Measurements from ENCODE around the gene BCL2.
A peak's percentile ranks its signal among the peaks of the same experiment; 100 is the strongest.

BCL2 gene

DNA sequence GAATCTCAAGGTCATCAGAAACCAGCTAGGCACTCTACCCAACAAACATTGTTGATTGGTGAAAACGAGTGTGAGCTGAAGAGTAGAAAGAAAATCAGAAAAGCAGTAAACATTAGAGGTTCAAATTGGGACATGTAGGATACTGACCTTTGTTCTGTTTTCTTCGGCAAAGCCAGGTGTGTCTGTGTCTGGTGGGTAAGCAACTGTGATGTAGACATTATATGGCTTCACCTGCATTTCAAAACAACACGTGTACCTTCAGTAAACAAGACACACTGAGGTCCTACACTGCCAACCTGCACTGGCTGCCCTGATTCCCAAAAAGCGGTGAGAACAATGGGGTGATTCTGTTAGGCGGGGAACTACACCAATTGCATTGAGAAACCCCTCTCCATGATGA lies 24.7 kb upstream of the BCL2 start:
- TF ChIP-seq, protein P1, sequence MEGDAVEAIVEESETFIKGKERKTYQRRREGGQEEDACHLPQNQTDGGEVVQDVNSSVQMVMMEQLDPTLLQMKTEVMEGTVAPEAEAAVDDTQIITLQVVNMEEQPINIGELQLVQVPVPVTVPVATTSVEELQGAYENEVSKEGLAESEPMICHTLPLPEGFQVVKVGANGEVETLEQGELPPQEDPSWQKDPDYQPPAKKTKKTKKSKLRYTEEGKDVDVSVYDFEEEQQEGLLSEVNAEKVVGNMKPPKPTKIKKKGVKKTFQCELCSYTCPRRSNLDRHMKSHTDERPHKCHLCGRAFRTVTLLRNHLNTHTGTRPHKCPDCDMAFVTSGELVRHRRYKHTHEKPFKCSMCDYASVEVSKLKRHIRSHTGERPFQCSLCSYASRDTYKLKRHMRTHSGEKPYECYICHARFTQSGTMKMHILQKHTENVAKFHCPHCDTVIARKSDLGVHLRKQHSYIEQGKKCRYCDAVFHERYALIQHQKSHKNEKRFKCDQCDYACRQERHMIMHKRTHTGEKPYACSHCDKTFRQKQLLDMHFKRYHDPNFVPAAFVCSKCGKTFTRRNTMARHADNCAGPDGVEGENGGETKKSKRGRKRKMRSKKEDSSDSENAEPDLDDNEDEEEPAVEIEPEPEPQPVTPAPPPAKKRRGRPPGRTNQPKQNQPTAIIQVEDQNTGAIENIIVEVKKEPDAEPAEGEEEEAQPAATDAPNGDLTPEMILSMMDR (IDR thresholded peaks at IDR 0.05; ENCODE audit: low read depth, low read length, missing control alignments), result no peak
- no peak overlapping the region for H3K4me3 ChIP-seq (ENCODE audit: low read depth, low read length)
- in situ Hi-C loops (cut with HindIII; ENCODE audit: low sequenced_read_pairs), result loop anchor here (10.0 kb wide), 1 partner anchor 61 kb away; no protein-coding TSS in a partner anchor
- no peak for DNase-seq (ENCODE audit: low read depth)

DNA sequence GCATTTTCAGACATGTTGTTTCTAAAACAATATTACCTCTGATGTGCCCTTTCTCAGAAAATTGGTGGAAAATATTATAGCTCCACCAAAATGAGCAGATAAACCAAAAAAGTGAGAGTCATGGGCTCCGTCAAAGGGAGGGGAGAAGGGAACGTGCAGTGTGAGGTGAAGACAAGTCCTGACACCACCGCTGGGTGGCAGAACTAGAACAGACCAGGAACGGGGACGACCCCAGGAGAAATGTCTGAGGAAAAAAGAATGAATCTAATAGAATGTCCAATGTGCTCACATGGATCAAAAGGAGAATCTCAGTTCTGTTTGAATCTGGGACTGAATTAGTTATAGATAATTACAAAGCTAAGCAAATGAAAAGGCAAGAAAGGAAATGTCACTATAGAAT lies 22.6 kb upstream of the BCL2 start:
- TF ChIP-seq, protein P1 (IDR thresholded peaks at IDR 0.05; ENCODE audit: low read depth, low read length, missing control alignments), result peak; percentile 64
- in situ Hi-C loops (cut with HindIII; ENCODE audit: low sequenced_read_pairs), result loop anchor here (10.0 kb wide), 1 partner anchor 63 kb away; no protein-coding TSS in a partner anchor
- H3K4me3 ChIP-seq (ENCODE audit: low read depth, low read length), result no peak overlapping the region
- no peak for DNase-seq (ENCODE audit: low read depth)

DNA sequence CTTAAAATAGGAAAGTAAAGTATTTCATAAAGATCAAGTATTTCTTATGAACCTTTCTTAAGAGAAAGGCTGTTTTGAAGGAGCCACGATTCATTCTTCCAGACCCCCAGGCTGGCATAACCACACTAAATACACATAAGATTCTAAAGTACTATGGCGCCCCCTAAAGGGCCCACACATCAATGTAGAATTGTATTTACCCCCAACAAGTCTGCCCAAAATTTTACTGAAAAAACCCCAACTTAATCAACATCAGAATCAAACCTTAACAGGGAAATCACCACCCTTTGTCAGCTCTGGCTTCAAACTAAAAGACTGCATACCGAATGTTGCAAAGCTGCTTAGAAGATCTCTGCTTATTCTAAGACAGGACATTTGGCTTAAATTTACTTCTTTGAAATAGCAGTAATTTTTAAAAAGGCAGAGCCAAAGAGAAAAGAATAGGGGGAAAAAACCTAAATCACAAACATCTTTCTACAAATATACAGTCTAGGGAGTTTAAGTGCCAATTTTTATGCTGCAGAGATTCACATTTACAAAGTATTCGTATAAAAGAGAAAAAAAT lies 20.4 kb upstream of the BCL2 start:
- TF ChIP-seq, protein P1 (IDR thresholded peaks at IDR 0.05; ENCODE audit: low read depth, low read length, missing control alignments), result peak; percentile 61
- DNase-seq (ENCODE audit: low read depth), result no peak
- no peak overlapping the region for H3K4me3 ChIP-seq (ENCODE audit: low read depth, low read length)
- in situ Hi-C loops (cut with HindIII; ENCODE audit: low sequenced_read_pairs), result loop anchor here (10.0 kb wide), 1 partner anchor 65 kb away; no protein-coding TSS in a partner anchor

DNA sequence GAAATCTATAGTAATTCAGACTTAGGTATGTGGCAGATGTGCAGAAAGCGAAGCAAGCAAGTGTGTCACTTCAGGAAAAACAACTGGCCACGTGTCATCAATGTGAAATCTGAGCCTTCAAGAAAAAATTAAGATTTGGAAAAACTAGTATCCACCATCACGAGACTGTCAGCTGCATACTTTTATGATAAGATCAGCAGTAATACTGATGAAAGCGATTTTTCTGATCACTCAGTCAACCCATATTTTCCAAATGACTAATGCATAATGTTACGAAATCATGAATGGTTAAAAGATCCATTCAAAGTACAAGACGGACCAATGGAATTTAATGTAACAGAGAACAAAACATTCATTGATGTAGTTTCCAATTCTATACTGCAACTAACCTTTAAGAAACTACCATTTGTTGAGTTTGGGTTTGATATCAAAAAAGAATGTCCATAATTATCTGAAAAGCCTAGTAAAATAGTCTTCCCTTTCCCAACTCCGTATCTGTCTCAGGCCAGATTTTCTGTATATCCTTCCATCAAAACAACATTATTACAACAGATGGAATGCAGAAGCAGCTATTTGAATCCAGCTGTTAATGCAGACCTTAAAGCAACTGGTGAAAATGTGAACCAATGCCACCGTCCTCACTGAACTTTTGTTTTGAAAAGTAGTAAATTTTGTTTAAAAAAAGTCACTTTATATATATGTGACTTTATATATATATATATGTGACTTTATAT lies 17.0 kb upstream of the BCL2 start:
- TF ChIP-seq, protein P1 (IDR thresholded peaks at IDR 0.05; ENCODE audit: low read depth, low read length, missing control alignments), result no peak
- peak; percentile 81 for DNase-seq (ENCODE audit: low read depth)
- in situ Hi-C loops (cut with HindIII; ENCODE audit: low sequenced_read_pairs), result no loop called here
- no peak overlapping the region for H3K4me3 ChIP-seq (ENCODE audit: low read depth, low read length)

DNA sequence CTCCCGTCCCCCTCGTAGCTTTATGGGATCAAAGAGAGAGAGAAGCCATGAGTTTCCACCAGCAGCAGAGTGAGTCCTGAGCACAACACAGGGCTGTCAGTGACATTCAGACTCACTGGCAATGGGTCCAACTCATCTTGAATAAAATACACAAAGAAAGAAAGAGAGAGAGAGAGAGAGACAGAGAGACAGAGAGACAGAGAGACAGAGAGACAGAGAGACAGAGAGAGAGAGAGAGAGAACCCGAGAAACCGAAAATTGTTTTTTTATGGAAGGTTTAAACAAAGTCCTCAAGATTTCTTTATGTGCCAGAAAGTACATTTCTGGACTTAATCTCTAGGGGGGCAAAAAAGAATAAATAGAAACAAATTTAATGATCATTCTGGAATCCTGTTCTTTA lies 11.5 kb upstream of the BCL2 start:
- no peak overlapping the region for H3K4me3 ChIP-seq (ENCODE audit: low read depth, low read length)
- TF ChIP-seq, protein P1 (IDR thresholded peaks at IDR 0.05; ENCODE audit: low read depth, low read length, missing control alignments), result no peak
- in situ Hi-C loops (cut with HindIII; ENCODE audit: low sequenced_read_pairs), result no loop called here
- DNase-seq (ENCODE audit: low read depth), result no peak

DNA sequence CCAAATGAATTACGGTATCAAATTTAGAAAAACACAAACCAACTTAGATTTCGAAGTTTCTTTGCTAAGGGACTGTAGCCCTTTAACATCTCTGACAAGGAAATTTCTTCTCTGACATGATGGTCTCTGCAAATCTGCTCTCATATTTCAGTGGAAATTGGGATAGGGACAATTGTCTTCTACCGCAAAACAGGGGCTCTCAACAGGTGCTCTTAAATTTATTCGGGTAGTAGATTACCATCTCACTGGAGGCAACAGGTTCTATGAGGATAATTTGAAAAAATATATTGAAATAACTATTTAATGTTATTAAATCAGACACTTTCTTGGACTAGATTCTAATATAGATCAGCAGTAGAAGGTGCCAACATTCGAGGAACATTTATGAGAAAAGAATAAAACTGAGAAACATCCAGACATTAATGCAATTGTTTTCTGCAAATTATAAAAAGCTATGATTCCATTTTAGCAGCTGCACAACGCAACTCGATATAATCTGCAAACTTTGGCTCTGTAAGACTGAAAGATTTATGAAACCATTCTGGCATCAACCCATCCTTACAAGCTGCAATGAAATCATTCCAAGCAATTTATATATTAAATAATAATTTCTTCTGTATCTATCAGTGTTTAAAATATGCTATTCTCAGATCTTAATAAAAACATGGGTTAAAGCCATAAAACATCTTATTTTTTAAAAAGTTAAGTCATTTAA lies 10.0 kb upstream of the BCL2 start:
- no peak overlapping the region for H3K4me3 ChIP-seq (ENCODE audit: low read depth, low read length)
- in situ Hi-C loops (cut with HindIII; ENCODE audit: low sequenced_read_pairs), result loop anchor here (5.0 kb wide), 2 partner anchors 217 to 312 kb away; no protein-coding TSS in a partner anchor
- TF ChIP-seq, protein P1 (IDR thresholded peaks at IDR 0.05; ENCODE audit: low read depth, low read length, missing control alignments), result no peak
- no peak for DNase-seq (ENCODE audit: low read depth)

Data from astrocyte of the cerebellum (primary cell).